H1 (cell line): ENCODE measurements around the gene BRICD5. TPM values are rescaled to one million over a fixed set of nuclear protein-coding genes. Genes with fewer than 3 reads are reported as not detected.

Experiments used
- CTCF ChIA-PET: fragments of 300-600 bp; sonication (Branson Sonifier 250); formaldehyde crosslinking; loops from one replicate; lab custom pipeline; 2021; ENCODE audit not compliant: partially characterized antibody; lab: Charles Lee
- POLR2A ChIA-PET: fragments of 300-600 bp; sonication (Branson Sonifier 250); formaldehyde crosslinking; loops from one replicate; lab custom pipeline; 2021; ENCODE audit warnings: inconsistent platforms; ENCODE audit not compliant: partially characterized antibody; lab: Charles Lee
- DNase-seq, 2 experiments: peaks; one replicate each; pipeline versions ENCODE4 v3.0.0 to v3.0.0-alpha.2; 2010 to 2022; ENCODE audit warnings: low spot score in 2 of 2, low read depth in 1 of 2, mixed read lengths in 1 of 2
- FAIRE-seq: peaks from 2 replicates; lab custom pipeline; 2011; peaks lifted over from hg19 to GRCh38; lab: Jason Lieb, UNC
- H2AFZ ChIP-seq: 2 replicates; pipeline ENCODE4 v1.8.1; 2012; ENCODE audit warnings: low read length, inconsistent platforms
- H2AK5ac ChIP-seq: 2 replicates; pipeline ENCODE4 v1.6.1; 2013; ENCODE audit warnings: low read depth, low read length
- H2BK120ac ChIP-seq: replicated peaks from 2 replicates; pipeline ENCODE3; 2013; ENCODE audit warnings: low read depth, low read length, inconsistent platforms
- H2BK12ac ChIP-seq: 2 replicates; pipeline ENCODE4 v1.6.1; 2013; ENCODE audit warnings: low read depth, low read length
- H2BK15ac ChIP-seq: 2 replicates; pipeline ENCODE4 v1.6.1; 2013; ENCODE audit warnings: low read length
- H2BK20ac ChIP-seq: 2 replicates; pipeline ENCODE4 v1.6.1; 2013; ENCODE audit warnings: low read length
- H2BK5ac ChIP-seq: 2 replicates; pipeline ENCODE4 v1.6.1; 2013; ENCODE audit warnings: low read depth, low read length
- H3K14ac ChIP-seq: 2 replicates; pipeline ENCODE4 v1.6.1; 2013; ENCODE audit warnings: inconsistent platforms; ENCODE audit not compliant: insufficient read length
- H3K18ac ChIP-seq: 2 replicates; pipeline ENCODE4 v1.6.1; 2013; ENCODE audit warnings: low read length; ENCODE audit errors: extremely low read depth
- H3K23ac ChIP-seq: 2 replicates; pipeline ENCODE4 v1.6.1; 2013; ENCODE audit warnings: inconsistent platforms; ENCODE audit not compliant: insufficient read length
- H3K23me2 ChIP-seq: 2 replicates; pipeline ENCODE4 v1.6.1; 2013; ENCODE audit warnings: low read depth, low read length
- H3K27ac ChIP-seq: 2 replicates; pipeline ENCODE4 v1.6.1; 2011; ENCODE audit warnings: low read depth, low read length, inconsistent platforms
- H3K27me3 ChIP-seq, 4 experiments: replicated peaks in 1 of 4; 1 replicate in 1 of 4; 2 replicates in 3 of 4; pipeline versions ENCODE4 v1.6.1 to v1.8.1; 2011 to 2013; ENCODE audit warnings: low read length in 3 of 4, mild to moderate bottlenecking in 3 of 4, inconsistent platforms in 2 of 4, mixed read lengths in 2 of 4, moderate library complexity in 1 of 4; ENCODE audit not compliant: control insufficient read depth in 3 of 4, insufficient read depth in 3 of 4; ENCODE audit errors: extremely low read depth in 1 of 4
- H3K36me3 ChIP-seq, 4 experiments: 2 replicates each; pipeline versions ENCODE4 v1.6.1 to v1.8.1; 2011 to 2013; ENCODE audit warnings: mild to moderate bottlenecking in 4 of 4, low read length in 3 of 4, moderate library complexity in 2 of 4, control low read depth in 1 of 4, inconsistent platforms in 1 of 4; ENCODE audit not compliant: insufficient read depth in 4 of 4, control insufficient read depth in 2 of 4
- H3K4ac ChIP-seq: replicated peaks from 2 replicates; pipeline ENCODE3; 2013; ENCODE audit warnings: low read length, low read depth, mixed read lengths, inconsistent platforms; ENCODE audit not compliant: insufficient read length
- H3K4me1 ChIP-seq, 4 experiments: replicated peaks in 1 of 4; 1 replicate in 1 of 4; 2 replicates in 3 of 4; pipeline versions ENCODE4 v1.6.1 to v1.8.1; 2011 to 2013; ENCODE audit warnings: low read length in 3 of 4, inconsistent platforms in 2 of 4, mixed read lengths in 1 of 4; ENCODE audit not compliant: insufficient read depth in 4 of 4, control insufficient read depth in 3 of 4
- H3K4me2 ChIP-seq, 2 experiments: 2 replicates each; pipeline versions ENCODE4 v1.6.1 to v1.8.1; 2011 to 2013; ENCODE audit warnings: low read depth in 2 of 2, low read length in 2 of 2, control low read depth in 1 of 2, inconsistent platforms in 1 of 2, mild to moderate bottlenecking in 1 of 2; ENCODE audit not compliant: insufficient read depth in 1 of 2
- H3K4me3 ChIP-seq, 4 experiments: fragments of 200-600, 300-600 bp in 1 of 4; sonication (generic), shearing (Covaris generic), sonication (Bioruptor Twin) in 1 of 4; 2 replicates each; pipeline versions ENCODE4 v1.5.1 to v1.8.1; 2011 to 2016; ENCODE audit warnings: low read length in 4 of 4, low read depth in 3 of 4, control low read depth in 2 of 4, inconsistent platforms in 2 of 4, mild to moderate bottlenecking in 2 of 4, mixed read lengths in 1 of 4, moderate library complexity in 1 of 4; ENCODE audit not compliant: insufficient read depth in 2 of 4; ENCODE audit errors: extremely low read depth in 1 of 4
- H3K56ac ChIP-seq: replicated peaks from 2 replicates; pipeline ENCODE3; 2013; ENCODE audit warnings: low read depth, mild to moderate bottlenecking, mixed read lengths, low read length, inconsistent platforms; ENCODE audit not compliant: insufficient read length
- H3K79me1 ChIP-seq: 2 replicates; pipeline ENCODE4 v1.6.1; 2013; ENCODE audit warnings: low read depth, low read length, control low read depth
- H3K79me2 ChIP-seq, 2 experiments: 2 replicates each; pipeline versions ENCODE4 v1.6.1 to v1.8.1; 2012 to 2013; ENCODE audit warnings: low read length in 2 of 2, mild to moderate bottlenecking in 2 of 2, inconsistent platforms in 1 of 2; ENCODE audit not compliant: insufficient read depth in 2 of 2, control insufficient read depth in 1 of 2
- H3K9ac ChIP-seq, 4 experiments: replicated peaks in 1 of 4; 1 replicate in 1 of 4; 2 replicates in 3 of 4; pipeline versions ENCODE4 v1.6.1 to v1.8.1; 2011 to 2013; ENCODE audit warnings: low read depth in 3 of 4, low read length in 3 of 4, control low read depth in 2 of 4, mild to moderate bottlenecking in 2 of 4, moderate library complexity in 2 of 4, inconsistent platforms in 1 of 4; ENCODE audit errors: extremely low read depth in 1 of 4
- H3K9me3 ChIP-seq, 2 experiments: 2 replicates each; pipeline versions ENCODE4 v1.6.1 to v1.8.1; 2012 to 2013; ENCODE audit warnings: mild to moderate bottlenecking in 2 of 2, moderate library complexity in 2 of 2, control low read depth in 1 of 2, inconsistent platforms in 1 of 2, low read depth in 1 of 2, low read length in 1 of 2, mixed read lengths in 1 of 2; ENCODE audit not compliant: insufficient read depth in 2 of 2
- H4K20me1 ChIP-seq, 2 experiments: replicated peaks in 1 of 2; 2 replicates each; pipeline versions ENCODE3 to v1.8.1; 2011 to 2013; ENCODE audit warnings: inconsistent platforms in 2 of 2, low read length in 2 of 2, mild to moderate bottlenecking in 1 of 2; ENCODE audit not compliant: insufficient read depth in 2 of 2, control insufficient read depth in 1 of 2
- H4K5ac ChIP-seq: 2 replicates; pipeline ENCODE4 v1.6.1; 2013; ENCODE audit warnings: low read length, low read depth, mixed read lengths, inconsistent platforms; ENCODE audit not compliant: insufficient read length
- H4K8ac ChIP-seq: 2 replicates; pipeline ENCODE4 v1.8.0; 2013; ENCODE audit warnings: mild to moderate bottlenecking, moderate library complexity, low read length, inconsistent platforms; ENCODE audit not compliant: insufficient read depth; ENCODE audit errors: extremely low read depth
- H4K91ac ChIP-seq: replicated peaks from 2 replicates; pipeline ENCODE3; 2013; ENCODE audit warnings: low read length, mixed read lengths, inconsistent platforms; ENCODE audit not compliant: insufficient read length
- EGR1 ChIP-seq: IDR thresholded peaks from 2 replicates; pipeline ENCODE4 v1.6.1; 2011; ENCODE audit warnings: low read depth, low read length, borderline replicate concordance
- JUN ChIP-seq: IDR thresholded peaks from 2 replicates; pipeline ENCODE4 v1.6.1; 2011; ENCODE audit warnings: low read depth, mild to moderate bottlenecking, improper control_type of control experiment, low read length
- NRF1 ChIP-seq: IDR thresholded peaks from 2 replicates; pipeline ENCODE4 v1.6.1; 2011; ENCODE audit warnings: mild to moderate bottlenecking, low read depth, low read length, improper control_type of control experiment
- POLR2A ChIP-seq, 2 experiments: IDR thresholded peaks; 1 replicate in 1 of 2; 2 replicates in 1 of 2; pipeline ENCODE4 v1.6.1; 2011; ENCODE audit warnings: low read depth in 2 of 2, low read length in 2 of 2, mild to moderate bottlenecking in 2 of 2; ENCODE audit errors: control extremely low read depth in 1 of 2
- TBP ChIP-seq: IDR thresholded peaks from 2 replicates; pipeline ENCODE4 v1.6.1; 2011; ENCODE audit warnings: low read depth, low read length, improper control_type of control experiment
- TCF12 ChIP-seq: IDR thresholded peaks from 2 replicates; pipeline ENCODE4 v1.6.1; 2011; ENCODE audit warnings: low read depth, mild to moderate bottlenecking, low read length
- WGBS, 2 experiments: shearing (Covaris generic) in 1 of 2; methylation state at CpG; one replicate each; pipeline versions ENCODE4 v1.1.6 to v1.1.7; 2013 to 2015; ENCODE audit warnings: low lambda C conversion rate in 2 of 2, mixed read lengths in 2 of 2, inconsistent platforms in 1 of 2, low coverage in 1 of 2, missing lambda C conversion rate in 1 of 2; ENCODE audit not compliant: insufficient replicate concordance in 2 of 2, insufficient coverage in 1 of 2, insufficient read length in 1 of 2; ENCODE audit errors: extremely low coverage in 1 of 2, missing lambda C conversion rate in 1 of 2; 5-methylcytosine and 5-hydroxymethylcytosine counted together
- long read RNA-seq, 2 experiments: library from RNA in 1 of 2; library from capped mRNA in 1 of 2; stranded (forward); transcript quantifications; one replicate each; pipeline ENCODE4 v2.0.0, GENCODE V29; 2021; ENCODE audit warnings: inconsistent platforms in 1 of 2
- polyA minus RNA-seq, 3 experiments: library from RNA; depleted of rRNA, polyadenylated mRNA; stranded (reverse); fragments of >200 nt; gene quantifications; 1 replicate in 2 of 3; 2 replicates in 1 of 3; pipeline ENCODE4 v1.2.3, GENCODE V29; 2011
- polyA plus RNA-seq, 7 experiments: library from polyadenylated mRNA; depleted of rRNA in 3 of 7; stranded (reverse) in 5 of 7; unstranded in 2 of 7; fragments of >200 nt in 5 of 7; fragments of 200-250 nt in 2 of 7; gene quantifications; 1 replicate in 5 of 7; 2 replicates in 1 of 7; 4 replicates in 1 of 7; pipeline versions ENCODE4 v1.2.1 to v1.2.3, GENCODE V29; 2011 to 2013; ENCODE audit warnings: missing spikeins in 2 of 7, mixed read lengths in 2 of 7
- total RNA-seq: library from RNA; stranded (reverse); fragmentation: NEBNext Ultra II Directional; extraction: Animal tissue kit (Norgen Biotek cat#: 25700); gene quantifications from 2 replicates; pipeline ENCODE4 v1.2.1, GENCODE V29; 2021
- TF ChIP-seq, protein P1 (sequence below): IDR thresholded peaks from 2 replicates; pipeline ENCODE4 v1.6.1; 2012; ENCODE audit warnings: inconsistent platforms
- TF ChIP-seq, protein P2 (sequence below): IDR thresholded peaks from 2 replicates; pipeline ENCODE4 v1.6.1; 2012; ENCODE audit warnings: inconsistent platforms

The BRICD5 gene
- total RNA-seq (6.1 and 8.5 TPM in 2 replicates), polyA plus RNA-seq (2011; rRNA removed) (8.6 and 14.2 TPM in 2 replicates), polyA minus RNA-seq (2011; rRNA and poly(A)+ RNA removed) (1.00 and 1.0 TPM in 2 replicates)
- polyA plus RNA-seq (2011; cell fraction: cytosol; rRNA removed) = 9.8 TPM
- polyA plus RNA-seq (2011; cell fraction: nucleus; rRNA removed) = 97.1 TPM
- polyA plus RNA-seq (2012, experiment 1 of 2) = 6.1 to 13.0 TPM (median 8.1 TPM) in 4 replicates
- polyA plus RNA-seq (2012, experiment 2 of 2) = 12.6 TPM
- 4.7 TPM for polyA plus RNA-seq (2013, experiment 1 of 2)
- 3.5 TPM for polyA plus RNA-seq (2013, experiment 2 of 2)
- 3.2 TPM for polyA minus RNA-seq (2011; cell fraction: cytosol; rRNA and poly(A)+ RNA removed)
- polyA minus RNA-seq (2011; cell fraction: nucleus; rRNA and poly(A)+ RNA removed) = 9.2 TPM
- long read RNA-seq, experiment 1 = 0 reads
- long read RNA-seq, experiment 2 = 0 reads

DNA sequence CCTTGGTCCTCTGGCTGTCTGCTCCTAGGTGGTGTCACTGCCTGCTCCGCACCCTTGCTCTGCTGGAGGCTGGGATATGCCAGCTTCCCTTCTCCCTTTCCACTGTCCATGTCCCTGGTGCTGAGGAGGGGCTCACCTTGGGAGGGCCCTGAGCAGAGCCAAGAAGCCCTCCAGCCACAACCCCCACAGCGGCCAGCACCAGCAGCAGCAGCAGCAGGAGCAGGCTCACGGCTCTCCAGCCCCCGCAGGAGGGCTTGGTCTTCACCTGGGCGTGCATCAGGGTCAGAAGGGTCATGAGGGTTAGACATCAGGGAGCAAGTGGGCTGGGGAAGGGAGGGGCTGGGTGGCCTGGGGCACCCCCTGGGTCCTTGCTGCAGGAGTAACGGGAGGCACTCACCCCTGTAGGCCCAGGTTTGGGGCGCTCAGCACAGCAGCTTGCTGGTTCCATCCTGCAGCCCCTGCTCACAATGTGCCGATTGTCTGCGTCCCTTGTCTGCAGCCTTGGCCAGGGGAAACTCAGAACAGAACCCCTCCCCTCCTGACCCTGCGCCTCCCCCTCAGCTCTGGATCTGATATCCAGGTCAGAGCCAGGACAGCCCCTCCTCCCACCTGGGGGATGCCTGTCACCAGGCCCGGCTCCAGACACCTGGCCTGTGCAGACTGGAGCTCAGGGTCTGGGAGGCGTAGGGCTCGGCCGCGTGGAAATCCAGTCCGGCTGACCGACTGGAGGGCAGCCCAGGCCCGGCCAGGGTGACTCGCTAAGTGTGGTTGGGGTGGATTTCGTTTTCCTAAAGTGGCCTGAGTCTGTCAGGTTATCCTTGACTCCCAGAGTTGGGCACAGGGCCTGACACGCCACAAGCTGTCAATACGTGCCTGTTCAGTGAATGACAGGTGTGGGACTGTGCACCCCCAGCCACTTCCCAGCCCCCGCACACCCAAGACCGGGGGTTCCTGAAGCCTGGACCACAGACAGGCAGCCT, at the start of gene BRICD5:
TSS of gene BRICD5 (minus strand) at position 478 of the 980 bp plus-strand sequence. CDS start at position 448, 30 bp downstream.
- no peak within 1 kb of the TSS for H2BK15ac ChIP-seq
- H3K4ac ChIP-seq = no peak within 1 kb of the TSS
- no peak within 1 kb of the TSS for H2AFZ ChIP-seq
- H2BK5ac ChIP-seq = no peak within 1 kb of the TSS
- no peak within 1 kb of the TSS for H2BK20ac ChIP-seq
- POLR2A ChIA-PET = interaction anchor here (0.6 to 15.1 kb wide), 22 partner anchors 11 to 259 kb away, joined by 3 to 156 read pairs (median 4); partner anchors contain the start of genes CASKIN1, DNASE1L2, E4F1 and TRAF7
- H4K5ac ChIP-seq = no peak within 1 kb of the TSS
- no peak within 1 kb of the TSS for H3K56ac ChIP-seq
- peaks cover 8 to 42% of the 10 kb centered on the region in 2 experiments for H4K20me1 ChIP-seq
- H3K23me2 ChIP-seq = peaks cover 16% of the 10 kb centered on the region
- H2BK120ac ChIP-seq = no peak within 1 kb of the TSS
- no peak within 1 kb of the TSS for H3K18ac ChIP-seq
- CTCF ChIA-PET = interaction anchor here (0.6 to 3.2 kb wide), 4 partner anchors 16 to 1872 kb away, joined by 3 to 20 read pairs (median 4); no protein-coding TSS in a partner anchor
- no peaks in the 10 kb centered on the region for H3K27me3 ChIP-seq
- H2AK5ac ChIP-seq = no peak within 1 kb of the TSS
- H4K91ac ChIP-seq = no peak within 1 kb of the TSS
- no peak within 1 kb of the TSS for H3K27ac ChIP-seq
- no peak within 1 kb of the TSS for H3K4me2 ChIP-seq
- no peak within 1 kb of the TSS for H2BK12ac ChIP-seq
- H3K79me2 ChIP-seq = peaks cover 3 to 25% of the 10 kb centered on the region in 2 experiments; a peak in 3 of 4 replicates
- H3K14ac ChIP-seq = no peak within 1 kb of the TSS
- peaks cover 8 to 42% (median 19%) of the 10 kb centered on the region in 4 experiments; a peak in 6 of 8 replicates for H3K36me3 ChIP-seq
- H3K79me1 ChIP-seq = peaks cover 10% of the 10 kb centered on the region
- H3K4me3 ChIP-seq = no peak within 1 kb of the TSS
- DNase-seq = no peak
- peak within 1 kb of the TSS; percentile 79 for H4K8ac ChIP-seq
- peak within 1 kb of the TSS in 1 of 4 experiments; percentile 27; a peak in 1 of 7 replicates for H3K9ac ChIP-seq
- 78% methylated on average over 23 of the region's 24 CpGs; no CpG with 5 or more reads in 1 of the 2 experiments for WGBS, 2 experiments
- H3K4me1 ChIP-seq = peaks cover 0 to 24% (median 9%) of the 10 kb centered on the region in 4 experiments; a peak in 6 of 7 replicates
- H3K23ac ChIP-seq = no peak within 1 kb of the TSS
- no peak for FAIRE-seq
- H3K9me3 ChIP-seq = no peaks in the 10 kb centered on the region
- TF ChIP-seq, protein P1, sequence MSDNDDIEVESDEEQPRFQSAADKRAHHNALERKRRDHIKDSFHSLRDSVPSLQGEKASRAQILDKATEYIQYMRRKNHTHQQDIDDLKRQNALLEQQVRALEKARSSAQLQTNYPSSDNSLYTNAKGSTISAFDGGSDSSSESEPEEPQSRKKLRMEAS = no peak
- TF ChIP-seq, protein P2, sequence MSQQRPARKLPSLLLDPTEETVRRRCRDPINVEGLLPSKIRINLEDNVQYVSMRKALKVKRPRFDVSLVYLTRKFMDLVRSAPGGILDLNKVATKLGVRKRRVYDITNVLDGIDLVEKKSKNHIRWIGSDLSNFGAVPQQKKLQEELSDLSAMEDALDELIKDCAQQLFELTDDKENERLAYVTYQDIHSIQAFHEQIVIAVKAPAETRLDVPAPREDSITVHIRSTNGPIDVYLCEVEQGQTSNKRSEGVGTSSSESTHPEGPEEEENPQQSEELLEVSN = no peak
- TF ChIP-seq EGR1 (no peak), NRF1 (no peak), TBP (no peak), TCF12 (no peak), JUN (no peak), POLR2A (IDR thresholded peaks at IDR 0.05; ENCODE audit: control extremely low read depth in 1 of 2, low read depth in 2 of 2, low read length in 2 of 2) (peak in 1 of 2 experiments; percentile 30; a peak in 1 of 3 replicates)
